ENCODE data around the gene VAMP8.

GRCh38 chr2:85611705-85612587 lies 34.6 kb downstream of the VAMP8 start, which contains the start of gene C2orf68:
- TF ChIP-seq, protein P1, sequence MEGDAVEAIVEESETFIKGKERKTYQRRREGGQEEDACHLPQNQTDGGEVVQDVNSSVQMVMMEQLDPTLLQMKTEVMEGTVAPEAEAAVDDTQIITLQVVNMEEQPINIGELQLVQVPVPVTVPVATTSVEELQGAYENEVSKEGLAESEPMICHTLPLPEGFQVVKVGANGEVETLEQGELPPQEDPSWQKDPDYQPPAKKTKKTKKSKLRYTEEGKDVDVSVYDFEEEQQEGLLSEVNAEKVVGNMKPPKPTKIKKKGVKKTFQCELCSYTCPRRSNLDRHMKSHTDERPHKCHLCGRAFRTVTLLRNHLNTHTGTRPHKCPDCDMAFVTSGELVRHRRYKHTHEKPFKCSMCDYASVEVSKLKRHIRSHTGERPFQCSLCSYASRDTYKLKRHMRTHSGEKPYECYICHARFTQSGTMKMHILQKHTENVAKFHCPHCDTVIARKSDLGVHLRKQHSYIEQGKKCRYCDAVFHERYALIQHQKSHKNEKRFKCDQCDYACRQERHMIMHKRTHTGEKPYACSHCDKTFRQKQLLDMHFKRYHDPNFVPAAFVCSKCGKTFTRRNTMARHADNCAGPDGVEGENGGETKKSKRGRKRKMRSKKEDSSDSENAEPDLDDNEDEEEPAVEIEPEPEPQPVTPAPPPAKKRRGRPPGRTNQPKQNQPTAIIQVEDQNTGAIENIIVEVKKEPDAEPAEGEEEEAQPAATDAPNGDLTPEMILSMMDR (conservative IDR thresholded peaks at IDR 0.05 in 1 of 2, IDR thresholded peaks at IDR 0.05 in 1 of 2; ENCODE audit: low read depth in 1 of 2, low read length in 2 of 2) = no peak
- no peak for TF ChIP-seq EZH2 (IDR thresholded peaks at IDR 0.05; ENCODE audit: low read length, missing control alignments)
